NT2/D1 (cell line): ENCODE data around the gene CSK.

Source experiments
- SUZ12 ChIP-seq: IDR thresholded peaks from 2 replicates; pipeline ENCODE4 v1.6.1; 2011; ENCODE audit not compliant: insufficient read length, insufficient read depth; ENCODE audit errors: extremely low read depth
- YY1 ChIP-seq: IDR thresholded peaks from 2 replicates; pipeline ENCODE4 v1.6.1; 2011; ENCODE audit not compliant: insufficient read length, insufficient read depth

DNA sequence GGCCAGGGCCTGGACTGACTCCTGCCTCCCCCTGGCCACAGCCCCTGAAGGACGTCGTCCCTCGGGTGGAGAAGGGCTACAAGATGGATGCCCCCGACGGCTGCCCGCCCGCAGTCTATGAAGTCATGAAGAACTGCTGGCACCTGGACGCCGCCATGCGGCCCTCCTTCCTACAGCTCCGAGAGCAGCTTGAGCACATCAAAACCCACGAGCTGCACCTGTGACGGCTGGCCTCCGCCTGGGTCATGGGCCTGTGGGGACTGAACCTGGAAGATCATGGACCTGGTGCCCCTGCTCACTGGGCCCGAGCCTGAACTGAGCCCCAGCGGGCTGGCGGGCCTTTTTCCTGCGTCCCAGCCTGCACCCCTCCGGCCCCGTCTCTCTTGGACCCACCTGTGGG is 20.4 kb downstream of the CSK start:
- TF ChIP-seq YY1 (no peak), SUZ12 (no peak)
